ENCODE data around the gene CDH23. TPM values are rescaled to one million over a fixed set of nuclear protein-coding genes. Genes with fewer than 3 reads are reported as not detected.

Gene CDH23
- total and polyA plus RNA-seq, 9 of the 15 experiments (the other 6 are each of a cell fraction or from before 2014, with no cell fraction given) = 0.18 to 1.2 (median 0.47) TPM

DNA sequence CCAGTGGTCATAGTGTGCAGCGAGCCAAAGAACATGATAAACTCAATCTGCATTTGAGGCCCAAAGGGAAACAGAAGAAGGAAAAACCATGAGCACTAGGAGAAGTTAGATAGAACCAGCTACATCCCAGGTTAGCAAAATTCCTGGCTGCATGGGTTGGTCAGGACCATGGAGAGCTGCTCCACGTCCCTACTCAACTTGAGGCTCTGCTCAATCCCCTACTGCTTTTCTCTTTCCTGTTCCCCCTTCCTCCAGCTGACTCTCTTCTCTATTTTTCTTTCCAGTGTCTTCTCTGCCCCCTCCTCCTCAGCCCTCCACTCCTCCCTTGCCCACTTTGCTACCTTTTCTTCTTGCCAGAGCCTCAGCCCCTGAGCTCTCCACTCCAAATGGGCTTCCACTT, 398.5 kb downstream of the CDH23 start (continued):
- TF ChIP-seq NRF1 (conservative IDR thresholded peaks at IDR 0.05 in 1 of 2, IDR thresholded peaks at IDR 0.05 in 1 of 2) (no peak), TRIM24 (IDR thresholded peaks at IDR 0.05) (no peak), HDAC6 (IDR thresholded peaks at IDR 0.05; ENCODE audit: low read depth, low read length) (no peak), TCF3 (CRISPR knock-in tag; IDR thresholded peaks at IDR 0.05) (no peak), SMAD1 (IDR thresholded peaks at IDR 0.05; ENCODE audit: low read depth, low read length, partially characterized antibody) (no peak), PHB2 (IDR thresholded peaks at IDR 0.05; ENCODE audit: low read depth) (no peak), RHOXF2B (CRISPR knock-in tag; conservative IDR thresholded peaks at IDR 0.05) (no peak), BHLHE40 (IDR thresholded peaks at IDR 0.05; ENCODE audit: low read length) (no peak), RBM15 (IDR thresholded peaks at IDR 0.05; ENCODE audit: insufficient read depth, low read length) (no peak), PHF21A (IDR thresholded peaks at IDR 0.05; ENCODE audit: borderline replicate concordance, low read depth) (no peak), EP400 (IDR thresholded peaks at IDR 0.05) (no peak), GABPB1 (CRISPR knock-in tag; IDR thresholded peaks at IDR 0.05) (no peak; the same call in 1 of the 2 replicates), CXXC5 (CRISPR knock-in tag; IDR thresholded peaks at IDR 0.05) (peak; percentile 77), MEF2A (IDR thresholded peaks at IDR 0.05; ENCODE audit: control insufficient read depth, low read depth, low read length) (no peak), POLR2A (conservative IDR thresholded peaks at IDR 0.05) (no peak)
- TF ChIP-seq, protein P1, sequence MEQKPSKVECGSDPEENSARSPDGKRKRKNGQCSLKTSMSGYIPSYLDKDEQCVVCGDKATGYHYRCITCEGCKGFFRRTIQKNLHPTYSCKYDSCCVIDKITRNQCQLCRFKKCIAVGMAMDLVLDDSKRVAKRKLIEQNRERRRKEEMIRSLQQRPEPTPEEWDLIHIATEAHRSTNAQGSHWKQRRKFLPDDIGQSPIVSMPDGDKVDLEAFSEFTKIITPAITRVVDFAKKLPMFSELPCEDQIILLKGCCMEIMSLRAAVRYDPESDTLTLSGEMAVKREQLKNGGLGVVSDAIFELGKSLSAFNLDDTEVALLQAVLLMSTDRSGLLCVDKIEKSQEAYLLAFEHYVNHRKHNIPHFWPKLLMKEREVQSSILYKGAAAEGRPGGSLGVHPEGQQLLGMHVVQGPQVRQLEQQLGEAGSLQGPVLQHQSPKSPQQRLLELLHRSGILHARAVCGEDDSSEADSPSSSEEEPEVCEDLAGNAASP (IDR thresholded peaks at IDR 0.05) = no peak
- TF ChIP-seq, protein P2, sequence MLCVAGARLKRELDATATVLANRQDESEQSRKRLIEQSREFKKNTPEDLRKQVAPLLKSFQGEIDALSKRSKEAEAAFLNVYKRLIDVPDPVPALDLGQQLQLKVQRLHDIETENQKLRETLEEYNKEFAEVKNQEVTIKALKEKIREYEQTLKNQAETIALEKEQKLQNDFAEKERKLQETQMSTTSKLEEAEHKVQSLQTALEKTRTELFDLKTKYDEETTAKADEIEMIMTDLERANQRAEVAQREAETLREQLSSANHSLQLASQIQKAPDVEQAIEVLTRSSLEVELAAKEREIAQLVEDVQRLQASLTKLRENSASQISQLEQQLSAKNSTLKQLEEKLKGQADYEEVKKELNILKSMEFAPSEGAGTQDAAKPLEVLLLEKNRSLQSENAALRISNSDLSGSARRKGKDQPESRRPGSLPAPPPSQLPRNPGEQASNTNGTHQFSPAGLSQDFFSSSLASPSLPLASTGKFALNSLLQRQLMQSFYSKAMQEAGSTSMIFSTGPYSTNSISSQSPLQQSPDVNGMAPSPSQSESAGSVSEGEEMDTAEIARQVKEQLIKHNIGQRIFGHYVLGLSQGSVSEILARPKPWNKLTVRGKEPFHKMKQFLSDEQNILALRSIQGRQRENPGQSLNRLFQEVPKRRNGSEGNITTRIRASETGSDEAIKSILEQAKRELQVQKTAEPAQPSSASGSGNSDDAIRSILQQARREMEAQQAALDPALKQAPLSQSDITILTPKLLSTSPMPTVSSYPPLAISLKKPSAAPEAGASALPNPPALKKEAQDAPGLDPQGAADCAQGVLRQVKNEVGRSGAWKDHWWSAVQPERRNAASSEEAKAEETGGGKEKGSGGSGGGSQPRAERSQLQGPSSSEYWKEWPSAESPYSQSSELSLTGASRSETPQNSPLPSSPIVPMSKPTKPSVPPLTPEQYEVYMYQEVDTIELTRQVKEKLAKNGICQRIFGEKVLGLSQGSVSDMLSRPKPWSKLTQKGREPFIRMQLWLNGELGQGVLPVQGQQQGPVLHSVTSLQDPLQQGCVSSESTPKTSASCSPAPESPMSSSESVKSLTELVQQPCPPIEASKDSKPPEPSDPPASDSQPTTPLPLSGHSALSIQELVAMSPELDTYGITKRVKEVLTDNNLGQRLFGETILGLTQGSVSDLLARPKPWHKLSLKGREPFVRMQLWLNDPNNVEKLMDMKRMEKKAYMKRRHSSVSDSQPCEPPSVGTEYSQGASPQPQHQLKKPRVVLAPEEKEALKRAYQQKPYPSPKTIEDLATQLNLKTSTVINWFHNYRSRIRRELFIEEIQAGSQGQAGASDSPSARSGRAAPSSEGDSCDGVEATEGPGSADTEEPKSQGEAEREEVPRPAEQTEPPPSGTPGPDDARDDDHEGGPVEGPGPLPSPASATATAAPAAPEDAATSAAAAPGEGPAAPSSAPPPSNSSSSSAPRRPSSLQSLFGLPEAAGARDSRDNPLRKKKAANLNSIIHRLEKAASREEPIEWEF (CRISPR knock-in tag; IDR thresholded peaks at IDR 0.05) = no peak
- TF ChIP-seq, protein P3, sequence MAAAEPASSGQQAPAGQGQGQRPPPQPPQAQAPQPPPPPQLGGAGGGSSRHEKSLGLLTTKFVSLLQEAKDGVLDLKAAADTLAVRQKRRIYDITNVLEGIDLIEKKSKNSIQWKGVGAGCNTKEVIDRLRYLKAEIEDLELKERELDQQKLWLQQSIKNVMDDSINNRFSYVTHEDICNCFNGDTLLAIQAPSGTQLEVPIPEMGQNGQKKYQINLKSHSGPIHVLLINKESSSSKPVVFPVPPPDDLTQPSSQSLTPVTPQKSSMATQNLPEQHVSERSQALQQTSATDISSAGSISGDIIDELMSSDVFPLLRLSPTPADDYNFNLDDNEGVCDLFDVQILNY (CRISPR knock-in tag; IDR thresholded peaks at IDR 0.05) = peak; percentile 49; the same call in 1 of the 2 replicates
- TF ChIP-seq, protein P4, sequence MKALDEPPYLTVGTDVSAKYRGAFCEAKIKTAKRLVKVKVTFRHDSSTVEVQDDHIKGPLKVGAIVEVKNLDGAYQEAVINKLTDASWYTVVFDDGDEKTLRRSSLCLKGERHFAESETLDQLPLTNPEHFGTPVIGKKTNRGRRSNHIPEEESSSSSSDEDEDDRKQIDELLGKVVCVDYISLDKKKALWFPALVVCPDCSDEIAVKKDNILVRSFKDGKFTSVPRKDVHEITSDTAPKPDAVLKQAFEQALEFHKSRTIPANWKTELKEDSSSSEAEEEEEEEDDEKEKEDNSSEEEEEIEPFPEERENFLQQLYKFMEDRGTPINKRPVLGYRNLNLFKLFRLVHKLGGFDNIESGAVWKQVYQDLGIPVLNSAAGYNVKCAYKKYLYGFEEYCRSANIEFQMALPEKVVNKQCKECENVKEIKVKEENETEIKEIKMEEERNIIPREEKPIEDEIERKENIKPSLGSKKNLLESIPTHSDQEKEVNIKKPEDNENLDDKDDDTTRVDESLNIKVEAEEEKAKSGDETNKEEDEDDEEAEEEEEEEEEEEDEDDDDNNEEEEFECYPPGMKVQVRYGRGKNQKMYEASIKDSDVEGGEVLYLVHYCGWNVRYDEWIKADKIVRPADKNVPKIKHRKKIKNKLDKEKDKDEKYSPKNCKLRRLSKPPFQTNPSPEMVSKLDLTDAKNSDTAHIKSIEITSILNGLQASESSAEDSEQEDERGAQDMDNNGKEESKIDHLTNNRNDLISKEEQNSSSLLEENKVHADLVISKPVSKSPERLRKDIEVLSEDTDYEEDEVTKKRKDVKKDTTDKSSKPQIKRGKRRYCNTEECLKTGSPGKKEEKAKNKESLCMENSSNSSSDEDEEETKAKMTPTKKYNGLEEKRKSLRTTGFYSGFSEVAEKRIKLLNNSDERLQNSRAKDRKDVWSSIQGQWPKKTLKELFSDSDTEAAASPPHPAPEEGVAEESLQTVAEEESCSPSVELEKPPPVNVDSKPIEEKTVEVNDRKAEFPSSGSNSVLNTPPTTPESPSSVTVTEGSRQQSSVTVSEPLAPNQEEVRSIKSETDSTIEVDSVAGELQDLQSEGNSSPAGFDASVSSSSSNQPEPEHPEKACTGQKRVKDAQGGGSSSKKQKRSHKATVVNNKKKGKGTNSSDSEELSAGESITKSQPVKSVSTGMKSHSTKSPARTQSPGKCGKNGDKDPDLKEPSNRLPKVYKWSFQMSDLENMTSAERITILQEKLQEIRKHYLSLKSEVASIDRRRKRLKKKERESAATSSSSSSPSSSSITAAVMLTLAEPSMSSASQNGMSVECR (CRISPR knock-in tag; IDR thresholded peaks at IDR 0.05) = peak; percentile 36; the same call in 1 of the 2 replicates
